Keratinocyte (primary cell): ENCODE results near the gene ZNF768. TPM values are rescaled to one million over a fixed set of nuclear protein-coding genes. Genes with fewer than 3 reads are reported as not detected.

Source experiments
- DNase-seq: peaks from one replicate; pipeline ENCODE4 v3.0.0-alpha.2; 2011; ENCODE audit warnings: low read depth, missing footprints, low spot score
- FAIRE-seq: peaks from 2 replicates; lab custom pipeline; 2011; peaks lifted over from hg19 to GRCh38; lab: Jason Lieb, UNC
- H2AFZ ChIP-seq: 2 replicates; pipeline ENCODE4 v1.6.0; 2012; ENCODE audit warnings: low read length, control low read depth, inconsistent platforms; ENCODE audit not compliant: control insufficient read depth
- H3K27ac ChIP-seq: 2 replicates; pipeline ENCODE4 v1.5.1; 2011; ENCODE audit warnings: low read length; ENCODE audit not compliant: control insufficient read depth, insufficient read depth
- H3K27me3 ChIP-seq: 3 replicates; pipeline ENCODE4 v1.6.0; 2011; ENCODE audit warnings: low read length; ENCODE audit not compliant: control insufficient read depth, insufficient read depth; ENCODE audit errors: extremely low read depth
- H3K36me3 ChIP-seq, 2 experiments: 2 replicates in 1 of 2; 3 replicates in 1 of 2; pipeline ENCODE4 v1.5.1; 2011; ENCODE audit warnings: low read length in 2 of 2, mild to moderate bottlenecking in 1 of 2; ENCODE audit not compliant: control insufficient read depth in 2 of 2, insufficient read depth in 2 of 2; ENCODE audit errors: extremely low read depth in 1 of 2
- H3K4me1 ChIP-seq: 3 replicates; pipeline ENCODE4 v1.5.1; 2011; ENCODE audit warnings: low read length; ENCODE audit not compliant: control insufficient read depth, insufficient read depth; ENCODE audit errors: extremely low read depth
- H3K4me2 ChIP-seq: 3 replicates; pipeline ENCODE4 v1.6.0; 2011; ENCODE audit warnings: low read depth, low read length; ENCODE audit not compliant: control insufficient read depth, insufficient read depth; ENCODE audit errors: extremely low read depth
- H3K4me3 ChIP-seq, 3 experiments: fragments of 200-600 bp in 1 of 3; sonication (generic) in 1 of 3; 2 replicates in 2 of 3; 3 replicates in 1 of 3; pipeline ENCODE4 v1.5.1; 2011 to 2016; ENCODE audit warnings: low read length in 3 of 3, mild to moderate bottlenecking in 3 of 3, control low read depth in 2 of 3, inconsistent platforms in 1 of 3, low read depth in 1 of 3, mixed read lengths in 1 of 3, mixed run types in 1 of 3, moderate library complexity in 1 of 3; ENCODE audit not compliant: control insufficient read depth in 2 of 3, insufficient read depth in 2 of 3; ENCODE audit errors: extremely low read depth in 1 of 3
- H3K79me2 ChIP-seq: 2 replicates; pipeline ENCODE4 v1.6.0; 2012; ENCODE audit warnings: low read length; ENCODE audit not compliant: control insufficient read depth, insufficient read depth
- H3K9ac ChIP-seq: 3 replicates; pipeline ENCODE4 v1.6.0; 2011; ENCODE audit warnings: low read length; ENCODE audit not compliant: control insufficient read depth, insufficient read depth; ENCODE audit errors: extremely low read depth
- H3K9me1 ChIP-seq: 3 replicates; pipeline ENCODE4 v1.6.0; 2011; ENCODE audit warnings: low read length; ENCODE audit not compliant: control insufficient read depth, insufficient read depth; ENCODE audit errors: extremely low read depth
- H3K9me3 ChIP-seq: 2 replicates; pipeline ENCODE4 v1.5.1; 2012; ENCODE audit warnings: low read depth, low read length; ENCODE audit not compliant: control insufficient read depth
- H4K20me1 ChIP-seq: 3 replicates; pipeline ENCODE4 v1.6.0; 2011; ENCODE audit warnings: low read length; ENCODE audit not compliant: control insufficient read depth, insufficient read depth; ENCODE audit errors: extremely low read depth
- EZH2 ChIP-seq: IDR thresholded peaks from one replicate; pipeline ENCODE4 v1.6.1; 2012; ENCODE audit warnings: inconsistent platforms, mild to moderate bottlenecking, low read length, moderate library complexity
- dilution Hi-C: fragments of 300-500 bp; cut with MboI; formaldehyde crosslinking; loops from one replicate; pipeline ENCODE4 v1.7.0; 2020; ENCODE audit warnings: low sequenced_read_pairs; ENCODE audit not compliant: extremely low pct_ligation_motif_present
- polyA plus RNA-seq, 5 experiments: library from polyadenylated mRNA; depleted of rRNA in 3 of 5; stranded (reverse) in 3 of 5; stranded (forward) in 1 of 5; unstranded in 1 of 5; fragments of >200 nt; gene quantifications; 1 replicate in 1 of 5; 2 replicates in 3 of 5; 3 replicates in 1 of 5; pipeline versions ENCODE4 v1.2.1 to v1.2.3, GENCODE V29; 2011 to 2012; ENCODE audit warnings: missing spikeins in 2 of 5, low read depth in 1 of 5, low replicate concordance in 1 of 5
- TF ChIP-seq, protein P1 (sequence below), 3 experiments: IDR thresholded peaks in 1 of 3; conservative IDR thresholded peaks in 1 of 3; optimal IDR thresholded peaks in 1 of 3; 2 replicates in 2 of 3; 3 replicates in 1 of 3; pipeline versions ENCODE3 to v1.5.1; 2011; ENCODE audit warnings: low read length in 3 of 3, mild to moderate bottlenecking in 3 of 3, moderate library complexity in 2 of 3, control low read depth in 1 of 3, inconsistent platforms in 1 of 3; ENCODE audit not compliant: insufficient read depth in 2 of 3; ENCODE audit errors: extremely low read depth in 1 of 3

ZNF768 gene
- polyA plus RNA-seq, 1 donor (not counting 4 experiments of a cell fraction or from before 2014, with no cell fraction given), result 10.9 TPM

DNA sequence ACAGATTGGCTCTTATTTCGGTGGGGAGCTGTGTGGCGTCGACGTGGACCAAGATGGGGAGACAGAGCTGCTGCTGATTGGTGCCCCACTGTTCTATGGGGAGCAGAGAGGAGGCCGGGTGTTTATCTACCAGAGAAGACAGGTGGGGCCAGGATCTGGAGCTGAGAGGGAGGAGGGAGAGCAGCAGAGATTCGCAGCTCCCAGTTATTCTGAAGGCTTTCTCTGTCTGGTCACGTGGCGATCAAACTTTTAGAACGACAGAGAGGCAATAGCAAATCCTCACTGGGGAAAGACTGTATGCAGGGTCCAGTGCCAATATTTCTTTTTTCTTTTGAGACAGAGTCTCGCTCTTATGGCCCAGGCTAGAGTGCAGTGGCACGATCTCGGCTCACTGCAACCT, 31.7 kb downstream of the ZNF768 start:
- Histone ChIP-seq H3K36me3 (no peaks in the 10 kb centered on the region), H3K9ac (no peak overlapping the region), H4K20me1 (no peaks in the 10 kb centered on the region), H3K79me2 (no peaks in the 10 kb centered on the region), H3K9me3 (no peaks in the 10 kb centered on the region), H3K4me1 (peaks cover 17% of the 10 kb centered on the region), H2AFZ (peak overlapping the region; percentile 26), H3K9me1 (no peaks in the 10 kb centered on the region), H3K27me3 (peaks cover 11% of the 10 kb centered on the region), H3K27ac (no peak overlapping the region), H3K4me3 (no peak overlapping the region), H3K4me2 (no peak overlapping the region)
- dilution Hi-C loops, result no loop called here
- no peak for FAIRE-seq
- TF ChIP-seq EZH2, result no peak
- TF ChIP-seq, protein P1, sequence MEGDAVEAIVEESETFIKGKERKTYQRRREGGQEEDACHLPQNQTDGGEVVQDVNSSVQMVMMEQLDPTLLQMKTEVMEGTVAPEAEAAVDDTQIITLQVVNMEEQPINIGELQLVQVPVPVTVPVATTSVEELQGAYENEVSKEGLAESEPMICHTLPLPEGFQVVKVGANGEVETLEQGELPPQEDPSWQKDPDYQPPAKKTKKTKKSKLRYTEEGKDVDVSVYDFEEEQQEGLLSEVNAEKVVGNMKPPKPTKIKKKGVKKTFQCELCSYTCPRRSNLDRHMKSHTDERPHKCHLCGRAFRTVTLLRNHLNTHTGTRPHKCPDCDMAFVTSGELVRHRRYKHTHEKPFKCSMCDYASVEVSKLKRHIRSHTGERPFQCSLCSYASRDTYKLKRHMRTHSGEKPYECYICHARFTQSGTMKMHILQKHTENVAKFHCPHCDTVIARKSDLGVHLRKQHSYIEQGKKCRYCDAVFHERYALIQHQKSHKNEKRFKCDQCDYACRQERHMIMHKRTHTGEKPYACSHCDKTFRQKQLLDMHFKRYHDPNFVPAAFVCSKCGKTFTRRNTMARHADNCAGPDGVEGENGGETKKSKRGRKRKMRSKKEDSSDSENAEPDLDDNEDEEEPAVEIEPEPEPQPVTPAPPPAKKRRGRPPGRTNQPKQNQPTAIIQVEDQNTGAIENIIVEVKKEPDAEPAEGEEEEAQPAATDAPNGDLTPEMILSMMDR (optimal IDR thresholded peaks at IDR 0.05 in 1 of 3, IDR thresholded peaks at IDR 0.05 in 1 of 3, conservative IDR thresholded peaks at IDR 0.05 in 1 of 3; ENCODE audit: extremely low read depth in 1 of 3, insufficient read depth in 2 of 3, low read length in 3 of 3), result no peak
- no peak for DNase-seq

DNA sequence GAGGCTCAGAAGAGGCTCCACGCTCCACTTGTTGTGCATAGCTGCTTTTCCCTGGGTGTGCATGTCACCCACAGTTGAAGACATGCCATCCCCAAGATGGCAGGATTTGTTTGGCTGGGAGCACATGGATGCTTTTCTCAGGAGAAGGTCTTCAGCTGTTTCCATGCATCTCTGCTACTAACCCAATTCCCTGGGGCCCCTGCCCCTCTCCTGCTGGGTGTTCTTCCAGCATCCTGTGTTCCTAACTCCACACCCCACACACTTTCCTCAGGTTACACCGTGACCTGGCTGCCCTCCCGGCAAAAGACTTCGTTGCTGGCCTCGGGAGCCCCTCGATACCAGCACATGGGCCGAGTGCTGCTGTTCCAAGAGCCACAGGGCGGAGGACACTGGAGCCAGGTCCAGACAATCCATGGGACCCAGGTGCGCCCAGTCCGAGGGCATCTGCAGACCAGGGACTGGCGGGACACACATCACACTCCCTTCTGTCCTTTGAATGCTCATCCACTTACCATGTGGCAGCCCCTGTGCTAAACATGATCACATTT, 32.4 kb downstream of the ZNF768 start:
- H3K9me3 ChIP-seq, result no peaks in the 10 kb centered on the region
- no peak overlapping the region for H3K4me2 ChIP-seq
- H3K4me3 ChIP-seq, result no peak overlapping the region
- no peaks in the 10 kb centered on the region for H3K9me1 ChIP-seq
- no peak overlapping the region for H3K27ac ChIP-seq
- no peaks in the 10 kb centered on the region for H3K79me2 ChIP-seq
- TF ChIP-seq, protein P1 (optimal IDR thresholded peaks at IDR 0.05 in 1 of 3, IDR thresholded peaks at IDR 0.05 in 1 of 3, conservative IDR thresholded peaks at IDR 0.05 in 1 of 3; ENCODE audit: extremely low read depth in 1 of 3, insufficient read depth in 2 of 3, low read length in 3 of 3), result no peak
- no peak for TF ChIP-seq EZH2
- dilution Hi-C loops, result no loop called here
- H4K20me1 ChIP-seq, result no peaks in the 10 kb centered on the region
- DNase-seq (no peak), FAIRE-seq (no peak)
- H3K9ac ChIP-seq, result no peak overlapping the region
- H2AFZ ChIP-seq, result no peak overlapping the region
- H3K4me1 ChIP-seq, result peaks cover 21% of the 10 kb centered on the region
- no peaks in the 10 kb centered on the region for H3K36me3 ChIP-seq
- peaks cover 11% of the 10 kb centered on the region for H3K27me3 ChIP-seq
